ENCODE results near the gene RASA3.

Gene RASA3

DNA sequence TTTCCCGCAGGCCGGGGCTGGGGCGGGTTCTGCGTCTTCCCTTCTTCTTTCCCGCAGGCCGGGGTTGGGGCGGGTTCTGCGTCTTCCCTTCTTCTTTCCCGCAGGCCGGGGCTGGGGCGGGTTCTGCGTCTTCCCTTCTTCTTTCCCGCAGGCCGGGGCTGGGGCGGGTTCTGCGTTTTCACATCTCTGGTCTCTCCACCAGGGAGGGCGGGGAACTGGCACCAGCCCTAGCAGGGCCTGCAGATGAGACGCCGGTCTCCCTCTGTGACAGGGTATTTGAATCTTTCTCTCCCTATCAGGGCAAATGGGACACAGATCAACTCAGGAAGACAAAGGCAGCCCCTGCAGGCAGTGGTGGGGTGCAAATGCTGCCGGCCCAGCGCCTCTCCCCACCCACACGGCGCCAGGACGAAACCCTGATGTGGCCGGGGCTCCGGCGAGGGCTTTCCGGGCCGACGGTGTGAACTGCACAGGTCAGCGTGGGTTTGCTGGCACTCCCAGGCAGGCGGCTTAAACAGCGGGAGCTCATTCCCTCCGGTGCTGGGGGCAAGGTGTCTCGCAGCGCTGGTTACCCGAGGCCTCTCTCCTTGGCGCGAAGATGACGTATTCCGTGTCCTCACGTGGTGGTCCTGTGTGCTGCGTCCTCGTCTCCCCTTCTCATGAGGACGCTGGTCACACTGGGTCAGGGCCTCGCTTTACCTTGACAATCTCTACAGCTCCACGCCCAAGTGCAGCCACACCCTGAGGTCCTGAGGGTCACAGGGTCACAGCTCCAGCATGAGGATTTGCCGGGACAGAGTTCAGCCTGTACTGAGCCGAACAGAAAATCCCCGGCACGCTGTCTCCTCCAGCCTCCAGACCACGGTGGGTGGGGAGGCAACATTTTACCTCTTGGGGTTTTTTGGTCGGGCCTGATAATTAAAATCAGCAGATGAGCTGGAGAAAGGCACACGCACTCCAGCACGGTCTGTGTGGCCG lies 157.8 kb downstream of the RASA3 start:
- H3K79me2 ChIP-seq (ENCODE audit: insufficient read depth, low read length) = no peaks in the 10 kb centered on the region
- no peaks in the 10 kb centered on the region for H3K27me3 ChIP-seq (ENCODE audit: insufficient read depth, low read length, poor library complexity, severe bottlenecking)
- no peaks in the 10 kb centered on the region for H4K20me1 ChIP-seq (ENCODE audit: insufficient read depth, low read length, poor library complexity, severe bottlenecking)
- H3K4me1 ChIP-seq (ENCODE audit: insufficient read depth, low read length, poor library complexity, severe bottlenecking) = no peaks in the 10 kb centered on the region
- H3K4me2 ChIP-seq (ENCODE audit: low read depth, low read length, poor library complexity, severe bottlenecking) = no peak overlapping the region
- no peaks in the 10 kb centered on the region for H3K9me2 ChIP-seq (replicated peaks; ENCODE audit: low read depth, low read length)
- TF ChIP-seq, protein P1, sequence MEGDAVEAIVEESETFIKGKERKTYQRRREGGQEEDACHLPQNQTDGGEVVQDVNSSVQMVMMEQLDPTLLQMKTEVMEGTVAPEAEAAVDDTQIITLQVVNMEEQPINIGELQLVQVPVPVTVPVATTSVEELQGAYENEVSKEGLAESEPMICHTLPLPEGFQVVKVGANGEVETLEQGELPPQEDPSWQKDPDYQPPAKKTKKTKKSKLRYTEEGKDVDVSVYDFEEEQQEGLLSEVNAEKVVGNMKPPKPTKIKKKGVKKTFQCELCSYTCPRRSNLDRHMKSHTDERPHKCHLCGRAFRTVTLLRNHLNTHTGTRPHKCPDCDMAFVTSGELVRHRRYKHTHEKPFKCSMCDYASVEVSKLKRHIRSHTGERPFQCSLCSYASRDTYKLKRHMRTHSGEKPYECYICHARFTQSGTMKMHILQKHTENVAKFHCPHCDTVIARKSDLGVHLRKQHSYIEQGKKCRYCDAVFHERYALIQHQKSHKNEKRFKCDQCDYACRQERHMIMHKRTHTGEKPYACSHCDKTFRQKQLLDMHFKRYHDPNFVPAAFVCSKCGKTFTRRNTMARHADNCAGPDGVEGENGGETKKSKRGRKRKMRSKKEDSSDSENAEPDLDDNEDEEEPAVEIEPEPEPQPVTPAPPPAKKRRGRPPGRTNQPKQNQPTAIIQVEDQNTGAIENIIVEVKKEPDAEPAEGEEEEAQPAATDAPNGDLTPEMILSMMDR (conservative IDR thresholded peaks at IDR 0.05; ENCODE audit: low read length) = no peak
- no peak for TF ChIP-seq EZH2phosphoT487 (IDR thresholded peaks at IDR 0.05; ENCODE audit: borderline replicate concordance)
- H3K4me3 ChIP-seq (ENCODE audit: low read length, poor library complexity, severe bottlenecking) = no peak overlapping the region
- no peak overlapping the region for H2AFZ ChIP-seq (ENCODE audit: low read length)
- peaks cover 14% of the 10 kb centered on the region; the same call in 1 of the 2 replicates for H3K36me3 ChIP-seq (ENCODE audit: insufficient read depth, low read length)
- H3F3A ChIP-seq (ENCODE audit: low read depth) = no peaks in the 10 kb centered on the region
- H3K9me3 ChIP-seq (ENCODE audit: insufficient read depth, low read depth, low read length) = no peaks in the 10 kb centered on the region
- H3K9ac ChIP-seq (ENCODE audit: low read depth, low read length, poor library complexity, severe bottlenecking) = no peak overlapping the region

GRCh38 chr13:113973218-113974164 lies 158.9 kb downstream of the RASA3 start, which contains the start of gene C13orf46:
Gene C13orf46, minus strand, starts transcription at chr13:113974076. Its CDS starts 79 bp downstream, at chr13:113973997.
- Histone ChIP-seq H3K9me2 (replicated peaks; ENCODE audit: low read depth, low read length) (no peaks in the 10 kb centered on the region), H3F3A (ENCODE audit: low read depth) (no peaks in the 10 kb centered on the region), H4K20me1 (ENCODE audit: insufficient read depth, low read length, poor library complexity, severe bottlenecking) (no peaks in the 10 kb centered on the region), H3K79me2 (ENCODE audit: insufficient read depth, low read length) (no peaks in the 10 kb centered on the region), H3K9me3 (ENCODE audit: insufficient read depth, low read depth, low read length) (no peaks in the 10 kb centered on the region), H3K9ac (ENCODE audit: low read depth, low read length, poor library complexity, severe bottlenecking) (no peak within 1 kb of the TSS), H2AFZ (ENCODE audit: low read length) (no peak within 1 kb of the TSS), H3K4me3 (ENCODE audit: low read length, poor library complexity, severe bottlenecking) (no peak within 1 kb of the TSS), H3K4me2 (ENCODE audit: low read depth, low read length, poor library complexity, severe bottlenecking) (no peak within 1 kb of the TSS), H3K4me1 (ENCODE audit: insufficient read depth, low read length, poor library complexity, severe bottlenecking) (no peaks in the 10 kb centered on the region), H3K36me3 (ENCODE audit: insufficient read depth, low read length) (peaks cover 10% of the 10 kb centered on the region; the same call in 1 of the 2 replicates), H3K27me3 (ENCODE audit: insufficient read depth, low read length, poor library complexity, severe bottlenecking) (no peaks in the 10 kb centered on the region)
- TF ChIP-seq, protein P1 (conservative IDR thresholded peaks at IDR 0.05; ENCODE audit: low read length) = no peak
- TF ChIP-seq EZH2phosphoT487 (IDR thresholded peaks at IDR 0.05; ENCODE audit: borderline replicate concordance) = no peak

DNA sequence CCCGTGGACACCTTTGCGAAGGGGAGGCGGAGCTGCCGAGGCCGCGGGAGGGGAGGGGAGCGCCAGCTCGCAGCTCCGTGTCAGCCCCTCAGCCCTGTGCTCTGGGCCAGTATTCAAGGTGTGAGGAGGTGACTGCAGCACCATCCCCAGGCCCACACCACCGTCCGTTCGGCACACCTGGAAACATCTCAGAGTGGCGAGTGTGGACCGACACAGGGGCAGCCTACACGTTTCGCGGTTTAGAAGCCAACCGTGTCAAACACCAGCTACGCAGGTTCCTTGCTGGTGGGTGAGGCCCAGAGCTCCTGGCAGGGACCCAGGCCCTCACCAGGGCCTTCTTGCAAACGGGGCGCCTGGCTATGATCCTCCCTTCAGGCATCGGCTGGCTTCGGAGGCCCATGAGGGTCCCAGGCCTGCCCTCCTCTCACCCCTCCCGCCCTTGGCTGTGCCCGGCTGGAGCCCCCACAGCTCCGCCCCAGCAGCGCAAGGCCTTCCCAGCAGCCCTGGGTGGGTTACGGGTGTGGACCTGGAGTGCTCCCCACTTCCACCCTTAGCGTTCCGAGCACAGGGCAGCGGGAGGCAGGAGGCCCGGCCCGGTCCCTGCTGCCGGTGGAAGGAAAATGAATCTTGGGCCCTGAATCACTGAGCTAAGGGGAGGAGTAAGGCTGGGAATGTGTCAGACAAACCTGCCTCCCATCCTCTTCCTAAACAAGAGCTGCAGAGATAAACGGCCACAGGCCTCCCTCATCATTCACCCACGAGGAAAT lies 159.8 kb downstream of the RASA3 start:
- peaks cover 10% of the 10 kb centered on the region; the same call in 1 of the 2 replicates for H3K36me3 ChIP-seq (ENCODE audit: insufficient read depth, low read length)
- H3K27me3 ChIP-seq (ENCODE audit: insufficient read depth, low read length, poor library complexity, severe bottlenecking) = no peaks in the 10 kb centered on the region
- TF ChIP-seq EZH2phosphoT487 (IDR thresholded peaks at IDR 0.05; ENCODE audit: borderline replicate concordance) = no peak
- TF ChIP-seq, protein P1 (conservative IDR thresholded peaks at IDR 0.05; ENCODE audit: low read length) = no peak
- H3K4me2 ChIP-seq (ENCODE audit: low read depth, low read length, poor library complexity, severe bottlenecking) = no peak overlapping the region
- H2AFZ ChIP-seq (ENCODE audit: low read length) = no peak overlapping the region
- H3K79me2 ChIP-seq (ENCODE audit: insufficient read depth, low read length) = no peaks in the 10 kb centered on the region
- H3K9me3 ChIP-seq (ENCODE audit: insufficient read depth, low read depth, low read length) = no peaks in the 10 kb centered on the region
- no peaks in the 10 kb centered on the region for H3F3A ChIP-seq (ENCODE audit: low read depth)
- no peak overlapping the region for H3K4me3 ChIP-seq (ENCODE audit: low read length, poor library complexity, severe bottlenecking)
- H3K9me2 ChIP-seq (replicated peaks; ENCODE audit: low read depth, low read length) = no peaks in the 10 kb centered on the region
- H3K4me1 ChIP-seq (ENCODE audit: insufficient read depth, low read length, poor library complexity, severe bottlenecking) = no peaks in the 10 kb centered on the region
- H3K9ac ChIP-seq (ENCODE audit: low read depth, low read length, poor library complexity, severe bottlenecking) = no peak overlapping the region
- no peaks in the 10 kb centered on the region for H4K20me1 ChIP-seq (ENCODE audit: insufficient read depth, low read length, poor library complexity, severe bottlenecking)
